C4-2B (cell line): ENCODE results near the gene ROMO1.
"Not testable (repeated sequence)": the region's sequence is repeated elsewhere in the genome, so short reads cannot be mapped to it uniquely, and the experiment has no call there.

Experiments
- H3K27ac ChIP-seq: fragments of 450-650 bp; 2 replicates; pipeline ENCODE4 v1.5.1; 2017
- ZFX ChIP-seq: fragments of 450-650 bp; IDR thresholded peaks from 2 replicates; pipeline ENCODE4 v1.6.1; 2017
- TF ChIP-seq, protein P1 (sequence below): fragments of 450-650 bp; conservative IDR thresholded peaks from 2 replicates; pipeline ENCODE4 v1.5.1; 2017; ENCODE audit warnings: mild to moderate bottlenecking

ROMO1 gene

DNA sequence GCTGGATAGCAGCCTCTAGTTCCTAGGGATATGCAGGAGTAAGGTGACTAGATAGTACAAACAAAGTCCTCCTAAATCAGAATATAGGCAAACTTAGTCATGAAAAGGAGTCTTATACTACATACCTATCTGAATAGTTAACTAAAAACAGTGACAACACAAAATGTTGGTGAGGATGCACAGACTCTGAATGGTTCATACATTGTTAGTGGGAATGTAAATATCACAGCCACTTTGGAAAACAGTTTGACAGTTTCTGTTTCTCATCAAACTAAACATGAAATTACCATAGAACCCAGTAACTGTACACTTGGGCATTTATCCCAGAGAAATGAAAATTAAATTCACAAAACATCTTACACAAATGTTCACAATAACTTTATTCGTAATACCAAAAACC, 17.2 kb upstream of the ROMO1 start:
- no peak overlapping the region for H3K27ac ChIP-seq
- TF ChIP-seq, protein P1, sequence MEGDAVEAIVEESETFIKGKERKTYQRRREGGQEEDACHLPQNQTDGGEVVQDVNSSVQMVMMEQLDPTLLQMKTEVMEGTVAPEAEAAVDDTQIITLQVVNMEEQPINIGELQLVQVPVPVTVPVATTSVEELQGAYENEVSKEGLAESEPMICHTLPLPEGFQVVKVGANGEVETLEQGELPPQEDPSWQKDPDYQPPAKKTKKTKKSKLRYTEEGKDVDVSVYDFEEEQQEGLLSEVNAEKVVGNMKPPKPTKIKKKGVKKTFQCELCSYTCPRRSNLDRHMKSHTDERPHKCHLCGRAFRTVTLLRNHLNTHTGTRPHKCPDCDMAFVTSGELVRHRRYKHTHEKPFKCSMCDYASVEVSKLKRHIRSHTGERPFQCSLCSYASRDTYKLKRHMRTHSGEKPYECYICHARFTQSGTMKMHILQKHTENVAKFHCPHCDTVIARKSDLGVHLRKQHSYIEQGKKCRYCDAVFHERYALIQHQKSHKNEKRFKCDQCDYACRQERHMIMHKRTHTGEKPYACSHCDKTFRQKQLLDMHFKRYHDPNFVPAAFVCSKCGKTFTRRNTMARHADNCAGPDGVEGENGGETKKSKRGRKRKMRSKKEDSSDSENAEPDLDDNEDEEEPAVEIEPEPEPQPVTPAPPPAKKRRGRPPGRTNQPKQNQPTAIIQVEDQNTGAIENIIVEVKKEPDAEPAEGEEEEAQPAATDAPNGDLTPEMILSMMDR = no peak
- TF ChIP-seq ZFX = no peak

DNA sequence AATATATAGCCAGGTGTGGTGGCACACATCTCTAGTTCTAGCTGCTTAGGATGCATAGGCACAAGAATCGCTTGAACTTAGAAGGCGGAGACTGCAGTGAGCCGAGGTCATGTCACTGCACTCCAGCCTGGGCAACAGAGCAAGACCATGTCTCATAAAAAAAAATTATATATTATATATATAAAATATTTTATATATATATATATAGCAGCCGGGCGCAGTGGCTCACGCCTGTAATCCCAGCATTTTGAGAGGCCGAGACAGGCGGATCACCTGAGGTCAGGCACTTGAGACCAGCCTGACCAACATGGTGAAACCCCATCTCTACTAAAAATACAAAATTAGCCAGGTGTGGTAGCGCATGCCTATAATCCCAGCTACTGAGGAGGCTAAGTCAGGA, 13.8 kb upstream of the ROMO1 start:
- not testable (repeated sequence) for H3K27ac ChIP-seq

DNA sequence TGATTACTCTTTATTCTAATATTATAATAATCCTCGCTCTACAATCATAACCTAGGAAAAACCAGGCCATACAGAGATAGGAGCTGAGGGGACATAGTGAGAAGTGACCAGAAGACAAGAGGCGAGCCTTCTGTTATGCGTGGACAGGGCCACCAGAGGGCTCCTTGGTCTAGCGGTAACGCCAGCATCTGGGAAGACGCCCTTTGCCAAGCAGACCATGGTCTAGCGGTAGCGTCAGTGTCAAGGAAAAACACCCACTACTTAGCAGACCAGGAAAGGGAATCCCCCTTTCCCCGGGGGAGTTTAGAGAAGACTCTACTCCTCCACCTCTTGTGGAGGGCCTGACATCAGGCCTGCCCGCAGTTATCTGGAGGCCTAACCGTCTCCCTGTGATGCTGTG, 12.3 kb upstream of the ROMO1 start:
- TF ChIP-seq, protein P1 = peak; percentile 52
- not testable (repeated sequence) for H3K27ac ChIP-seq

DNA sequence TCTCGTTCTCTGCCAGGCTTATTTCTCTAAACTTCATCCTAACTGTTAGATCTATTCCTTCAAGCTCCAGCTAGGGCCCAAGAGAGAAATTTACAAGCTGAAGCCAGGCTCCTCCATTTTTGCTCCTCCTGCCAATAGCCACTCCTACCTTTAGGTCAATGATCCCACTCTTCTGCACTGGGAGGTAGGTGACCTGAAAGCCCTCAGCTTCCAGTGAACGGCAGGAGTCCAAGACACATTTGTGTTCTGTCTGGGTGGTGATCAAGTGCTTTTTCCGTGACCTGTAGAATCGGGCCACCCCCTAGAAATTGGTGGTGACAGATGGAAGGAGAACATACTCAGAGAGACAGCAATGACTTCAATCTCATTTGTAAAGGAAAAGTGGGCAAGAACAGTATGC, 8.9 kb upstream of the ROMO1 start:
- H3K27ac ChIP-seq = no peak overlapping the region
- TF ChIP-seq, protein P1 = no peak
- TF ChIP-seq ZFX = no peak

DNA sequence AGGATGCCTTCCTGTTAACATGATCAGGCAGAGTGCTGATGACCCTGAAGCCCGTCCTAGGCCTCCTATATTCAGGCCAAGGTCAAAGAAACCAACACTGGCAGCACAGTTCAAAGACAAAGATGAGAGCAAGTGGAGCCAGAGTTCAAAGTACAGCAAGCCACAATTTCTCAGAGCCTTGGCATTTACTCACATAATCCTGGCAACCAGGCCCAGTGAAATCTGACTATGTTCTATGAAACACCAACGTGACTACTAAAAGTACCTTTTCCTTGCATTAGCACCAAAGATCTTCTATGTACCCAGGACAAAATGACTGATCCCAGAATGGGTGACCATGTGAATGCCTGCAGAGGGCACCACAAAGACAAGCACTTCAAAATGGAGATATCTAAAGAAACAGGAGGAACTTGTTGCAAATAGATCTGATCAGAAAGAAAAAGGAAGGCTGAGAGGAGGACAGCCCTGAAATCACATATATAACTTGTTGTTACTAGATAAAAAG, 3.9 kb upstream of the ROMO1 start:
- H3K27ac ChIP-seq = no peak overlapping the region
- TF ChIP-seq, protein P1 = no peak
- no peak for TF ChIP-seq ZFX

DNA sequence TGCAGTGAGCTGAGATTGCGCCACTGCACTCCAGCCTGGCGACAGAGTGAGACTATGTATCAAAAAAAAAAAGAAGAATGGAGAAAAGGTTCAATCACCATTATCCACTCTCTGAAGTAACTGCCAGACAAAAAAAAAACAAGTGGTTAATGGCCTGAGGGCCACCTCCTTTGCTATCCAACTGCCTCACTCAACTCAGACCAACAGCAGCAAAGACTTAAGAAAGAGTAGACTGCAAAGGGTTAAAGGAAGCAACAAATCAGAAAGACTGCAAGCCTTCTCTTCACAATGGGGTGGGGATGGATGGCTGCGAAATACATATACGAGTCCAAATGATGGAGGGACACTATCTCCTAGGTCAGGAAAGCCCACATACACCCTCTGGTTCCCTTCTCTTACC, 3.2 kb upstream of the ROMO1 start:
- TF ChIP-seq, protein P1 = no peak
- no peak for TF ChIP-seq ZFX
- no peak overlapping the region for H3K27ac ChIP-seq

DNA sequence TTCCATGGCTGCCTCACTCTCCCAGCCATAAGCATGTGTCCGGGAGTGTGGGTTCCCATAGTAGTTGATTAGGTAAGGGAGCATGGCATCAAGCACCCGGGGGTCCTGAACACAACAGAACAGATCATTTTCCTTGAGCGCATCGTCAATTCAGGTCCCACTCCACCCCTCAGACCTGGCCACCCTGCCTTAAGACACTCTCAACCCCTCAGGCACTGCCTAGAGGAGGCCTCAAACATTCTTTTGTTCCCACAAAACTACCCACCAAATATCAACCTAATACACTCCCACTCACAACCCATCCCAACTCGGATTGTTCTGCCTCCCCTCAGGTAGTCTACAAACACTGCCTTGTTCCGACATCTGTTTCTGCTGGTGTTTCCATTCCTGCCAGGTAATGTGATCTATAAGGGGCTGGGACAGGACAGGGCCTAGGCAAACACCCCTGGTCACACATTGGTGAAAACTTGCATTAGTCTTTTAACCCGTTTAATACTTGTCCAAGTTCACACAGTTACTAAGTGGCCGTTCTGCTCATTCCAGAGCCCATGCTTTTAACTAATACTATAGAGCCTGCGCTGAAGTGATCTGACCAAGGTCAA, 1.4 kb upstream of the ROMO1 start:
- H3K27ac ChIP-seq = peak overlapping the region; percentile 84
- TF ChIP-seq, protein P1 = no peak
- no peak for TF ChIP-seq ZFX
